ENCODE data around the gene DNAJB12. TPM values are rescaled to one million over a fixed set of nuclear protein-coding genes. Genes with fewer than 3 reads are reported as not detected.

DNAJB12 gene
- total RNA-seq, 1 donor from 2014 or later = 21.6 TPM

- no peaks in the 10 kb centered on the region for H3K36me3 ChIP-seq (ENCODE audit: control insufficient read depth, insufficient read depth, low read length)
- peak; percentile 90 for DNase-seq (ENCODE audit: low read depth)
- no peak overlapping the region for H3K4me3 ChIP-seq (ENCODE audit: low read depth, low read length)
- FAIRE-seq = peak; percentile 88
- TF ChIP-seq CTCF (IDR thresholded peaks at IDR 0.05; ENCODE audit: insufficient read depth, low read length, severe bottlenecking) = peak; percentile 98
- H3K27me3 ChIP-seq (ENCODE audit: control insufficient read depth, insufficient read depth, low read length) = no peaks in the 10 kb centered on the region
These were observed 9.6 kb upstream of the DNAJB12 start for GRCh38 chr10:72364239-72364777.

GRCh38 chr10:72356987-72357386 is 2.3 kb upstream of the DNAJB12 start:
- DNase-seq (ENCODE audit: low read depth) = no peak
- no peak for FAIRE-seq
- H3K4me3 ChIP-seq (ENCODE audit: low read depth, low read length) = no peak overlapping the region
- H3K36me3 ChIP-seq (ENCODE audit: control insufficient read depth, insufficient read depth, low read length) = no peaks in the 10 kb centered on the region
- no peak for TF ChIP-seq CTCF (IDR thresholded peaks at IDR 0.05; ENCODE audit: insufficient read depth, low read length, severe bottlenecking)
- H3K27me3 ChIP-seq (ENCODE audit: control insufficient read depth, insufficient read depth, low read length) = no peaks in the 10 kb centered on the region

GRCh38 chr10:72356115-72356514 is 1.4 kb upstream of the DNAJB12 start:
- no peak for FAIRE-seq

GRCh38 chr10:72355214-72355555 is 466 bp upstream of the DNAJB12 start:
- FAIRE-seq (no peak), DNase-seq (ENCODE audit: low read depth) (no peak)
- Histone ChIP-seq H3K4me3 (ENCODE audit: low read depth, low read length) (peak overlapping the region; percentile 90), H3K27me3 (ENCODE audit: control insufficient read depth, insufficient read depth, low read length) (no peaks in the 10 kb centered on the region), H3K36me3 (ENCODE audit: control insufficient read depth, insufficient read depth, low read length) (peaks cover 3% of the 10 kb centered on the region)
- no peak for TF ChIP-seq CTCF (IDR thresholded peaks at IDR 0.05; ENCODE audit: insufficient read depth, low read length, severe bottlenecking)

More at GRCh38 chr10:72356115-72356514, 1.4 kb upstream of the DNAJB12 start:
- H3K27me3 ChIP-seq (ENCODE audit: control insufficient read depth, insufficient read depth, low read length) = no peaks in the 10 kb centered on the region
- no peak overlapping the region for H3K4me3 ChIP-seq (ENCODE audit: low read depth, low read length)
- no peak for DNase-seq (ENCODE audit: low read depth)
- TF ChIP-seq CTCF (IDR thresholded peaks at IDR 0.05; ENCODE audit: insufficient read depth, low read length, severe bottlenecking) = no peak
- peaks cover under 1% of the 10 kb centered on the region for H3K36me3 ChIP-seq (ENCODE audit: control insufficient read depth, insufficient read depth, low read length)

GRCh38 chr10:72353965-72354355 is 759 bp downstream of the DNAJB12 start:
- no peak for TF ChIP-seq CTCF (IDR thresholded peaks at IDR 0.05; ENCODE audit: insufficient read depth, low read length, severe bottlenecking)

More at GRCh38 chr10:72353965-72354355, 759 bp downstream of the DNAJB12 start:
- no peaks in the 10 kb centered on the region for H3K27me3 ChIP-seq (ENCODE audit: control insufficient read depth, insufficient read depth, low read length)
- peak overlapping the region; percentile 90 for H3K4me3 ChIP-seq (ENCODE audit: low read depth, low read length)
- FAIRE-seq (no peak), DNase-seq (ENCODE audit: low read depth) (no peak)
- H3K36me3 ChIP-seq (ENCODE audit: control insufficient read depth, insufficient read depth, low read length) = peaks cover 4% of the 10 kb centered on the region
